Hippocampal formation (tissue), 2 donors: ENCODE measurements around the gene MEF2A.

ENCODE experiments used
- DNase-seq, 2 donors: peaks; one replicate each; lab custom pipeline; 2025; lab: John Stamatoyannopoulos, UW

The MEF2A gene

DNA sequence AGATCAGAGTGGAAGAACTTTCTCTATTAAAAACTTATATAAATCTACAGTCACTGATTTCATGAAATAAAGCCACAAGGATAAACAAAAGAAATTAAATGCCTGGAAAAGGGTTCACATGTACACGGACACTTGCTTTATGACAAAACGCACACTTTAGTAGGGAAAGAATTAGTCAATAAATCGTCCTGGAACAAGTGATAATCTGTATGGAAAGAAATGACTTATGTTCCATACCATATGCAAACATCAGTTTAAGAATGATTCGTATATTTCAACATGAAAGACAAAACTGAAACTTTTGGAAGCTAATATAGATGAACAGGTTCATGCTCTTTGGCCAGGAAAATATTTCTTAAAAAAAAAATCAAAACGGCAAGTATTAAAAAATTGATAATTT, 40.2 kb downstream of the MEF2A start:
- DNase-seq, result no peak

DNA sequence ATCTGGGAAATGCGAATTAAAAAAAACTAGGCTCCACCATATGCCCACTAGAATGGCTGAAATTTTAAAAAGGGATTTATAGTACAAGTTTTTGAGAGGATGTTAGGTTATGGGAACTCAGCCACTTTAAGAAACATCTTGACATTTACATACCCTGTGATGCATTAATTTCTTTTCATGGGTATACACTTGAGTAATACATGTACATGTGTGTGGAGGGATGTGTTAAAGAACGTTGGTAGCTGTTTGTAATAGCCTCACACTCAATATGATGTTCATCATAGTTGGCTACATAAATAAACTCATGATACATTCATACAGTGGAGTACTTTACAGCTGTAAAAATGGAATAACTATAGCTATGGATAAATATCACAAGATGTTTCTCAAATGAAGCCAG, 40.9 kb downstream of the MEF2A start:
- no peak for DNase-seq

DNA sequence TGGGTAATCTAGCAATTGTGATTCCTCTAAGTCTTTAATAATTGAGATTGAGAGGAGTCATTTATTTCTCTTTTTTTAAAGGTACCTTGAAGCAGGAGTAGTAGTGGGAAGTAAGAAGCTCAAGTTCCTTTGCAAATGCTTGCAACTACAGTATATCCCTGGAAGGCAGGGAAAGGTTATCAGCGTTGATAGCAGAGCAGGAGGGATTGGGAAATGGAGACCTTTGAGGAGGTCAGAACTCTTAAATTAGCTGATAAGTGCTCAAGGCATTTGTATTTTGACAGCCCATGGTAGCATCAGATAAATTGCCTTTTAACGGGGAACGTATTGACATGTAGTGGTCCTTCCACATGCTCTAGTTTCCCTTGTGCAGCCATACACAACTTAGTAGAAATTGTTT, 47.7 kb downstream of the MEF2A start:
- no peak for DNase-seq

DNA sequence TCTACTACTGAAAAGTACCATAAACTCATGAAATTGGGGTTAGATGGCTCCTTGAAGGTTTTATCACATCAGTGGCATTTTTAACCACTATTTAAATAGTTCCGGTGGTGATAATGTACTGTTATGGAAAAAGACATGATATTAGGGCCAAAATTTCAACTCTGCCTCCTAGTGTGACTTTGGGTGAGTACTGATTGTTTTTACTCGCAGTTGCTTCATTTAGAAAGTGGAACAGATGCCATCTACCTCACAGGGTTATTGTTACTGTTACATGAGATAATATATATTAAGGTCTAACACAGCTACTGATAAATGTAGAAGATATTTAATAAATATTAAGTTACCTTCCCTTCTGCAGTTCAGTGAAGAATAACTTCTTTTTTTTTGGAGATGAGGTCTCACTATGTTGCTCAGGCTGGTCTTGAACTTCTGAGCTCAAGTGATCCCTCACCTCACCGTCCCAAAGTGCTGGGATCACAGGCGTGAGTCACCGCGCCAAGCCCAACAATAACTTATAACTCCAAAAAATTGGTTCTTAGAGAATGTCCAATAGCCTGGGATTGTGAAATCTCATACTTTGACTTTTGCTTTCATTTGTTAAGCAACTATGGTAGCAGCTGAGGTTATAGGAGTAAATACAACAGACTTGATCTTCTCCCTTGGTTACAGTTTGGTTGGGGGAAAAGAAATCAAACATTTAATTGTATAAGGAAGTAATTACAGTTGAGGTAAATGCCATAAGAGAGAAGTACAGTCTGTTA, 48.3 kb downstream of the MEF2A start:
- no peak for DNase-seq

DNA sequence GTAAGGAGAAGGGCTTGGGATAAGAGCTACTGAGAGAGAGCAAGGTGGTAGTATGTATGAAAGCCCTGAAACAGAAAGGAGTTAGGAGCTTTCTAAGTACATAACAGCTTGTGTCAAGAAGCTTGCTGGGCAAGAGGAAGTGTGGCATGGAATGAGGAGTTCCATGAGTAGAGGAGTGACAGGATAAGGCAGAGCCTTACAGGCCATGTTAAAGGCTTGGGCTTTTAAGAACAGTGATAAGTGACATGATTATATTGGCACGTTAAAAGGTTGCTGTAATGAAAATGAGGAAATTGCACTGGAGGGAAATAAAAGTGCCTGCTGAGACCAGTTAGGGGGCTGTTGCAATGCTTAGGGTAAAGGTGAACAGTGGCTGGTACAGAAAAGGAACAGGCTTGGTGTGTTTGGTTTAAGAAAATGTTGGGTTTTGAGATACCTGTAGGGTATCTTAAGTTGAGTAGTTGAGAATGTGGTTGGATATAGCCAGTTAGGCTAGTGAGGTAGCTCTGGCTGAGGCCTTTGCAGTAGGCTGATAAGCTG, 49.0 kb downstream of the MEF2A start:
- DNase-seq, result no peak

DNA sequence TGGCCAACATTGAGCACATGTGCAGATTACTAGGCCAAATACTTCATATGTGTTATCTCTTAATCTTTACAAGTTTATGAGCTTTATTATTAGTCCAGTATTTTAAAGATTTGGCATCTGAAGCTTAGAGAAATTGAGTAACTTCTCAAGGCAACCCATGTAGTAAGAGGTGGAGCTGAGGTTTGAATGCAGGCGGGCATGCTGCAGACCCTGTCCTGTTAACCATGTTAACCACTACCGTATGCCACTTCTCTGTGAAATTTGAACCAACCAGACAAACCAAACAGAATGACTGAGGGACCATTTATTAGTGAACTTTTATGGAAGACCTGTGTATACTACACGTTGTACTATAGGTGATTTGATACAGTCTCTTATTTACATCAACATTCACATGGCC, 49.7 kb downstream of the MEF2A start:
- no peak for DNase-seq

DNA sequence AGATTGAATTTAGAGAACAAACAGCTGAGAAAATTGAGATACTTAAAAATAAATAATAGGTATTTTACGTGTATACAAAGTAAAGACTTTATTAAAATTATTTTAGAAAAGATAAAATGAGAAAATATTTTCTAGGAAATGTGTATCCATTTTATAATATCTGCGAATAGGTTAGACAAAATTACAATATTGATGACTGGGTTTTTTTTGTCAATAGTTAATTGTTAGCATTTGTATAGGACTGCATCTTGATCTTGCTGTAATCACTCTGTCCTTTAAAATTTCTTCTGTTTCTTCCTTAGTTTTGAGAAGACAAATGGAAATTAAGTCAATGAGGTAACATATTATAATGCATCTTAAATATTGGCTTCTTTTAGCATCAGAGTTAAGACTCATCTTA, 50.3 kb downstream of the MEF2A start:
- DNase-seq, result no peak

DNA sequence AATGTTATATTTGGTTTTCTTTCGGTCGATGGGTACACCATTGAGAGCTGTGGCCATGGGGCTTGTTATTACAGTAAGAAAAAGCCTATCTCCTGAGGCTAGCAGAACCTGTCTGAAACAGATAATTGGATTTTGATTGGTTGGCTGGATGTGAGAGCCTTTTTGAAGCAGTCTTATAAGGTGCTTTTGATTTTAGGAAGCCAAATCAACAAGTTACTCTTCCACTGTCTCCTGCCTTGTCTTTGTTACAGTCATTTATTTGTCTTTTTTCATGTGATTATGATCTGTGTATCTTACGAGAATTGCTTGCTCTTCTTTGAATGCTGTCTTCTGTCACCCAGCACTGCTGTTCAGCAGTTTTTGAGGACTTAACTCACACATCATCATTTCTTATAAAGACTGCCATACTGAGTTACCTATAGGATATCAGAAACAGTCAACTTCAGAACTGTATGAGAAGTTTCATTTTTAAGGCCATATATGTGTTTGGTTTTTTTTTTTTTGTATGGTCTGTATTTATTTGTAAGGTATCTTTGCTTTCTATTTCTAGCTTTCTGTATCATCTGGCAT, 51.1 kb downstream of the MEF2A start:
- DNase-seq, result no peak

DNA sequence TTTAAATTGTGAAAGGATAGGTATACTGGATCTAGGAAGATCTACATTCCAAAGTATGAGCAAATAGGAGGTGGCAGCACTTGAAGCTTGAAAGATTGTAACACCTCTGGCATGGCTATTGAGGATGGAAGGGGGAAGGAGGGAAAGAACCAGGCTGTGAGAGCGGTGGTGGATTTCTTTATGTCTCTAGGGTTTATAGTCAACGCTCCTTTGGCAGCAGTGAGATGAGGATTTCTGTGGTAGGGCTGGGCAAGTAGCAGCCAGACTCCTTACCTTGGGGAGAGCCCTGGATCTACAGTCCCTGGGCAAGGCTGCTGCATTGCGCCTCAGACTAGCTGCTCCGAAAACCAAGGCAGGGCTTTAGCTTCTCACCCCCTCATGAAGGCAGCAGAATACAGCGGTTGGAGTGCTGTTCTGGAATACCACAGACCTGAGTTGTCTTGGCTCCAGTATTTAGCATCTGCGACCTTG, 53.2 kb downstream of the MEF2A start:
- DNase-seq, result no peak

DNA sequence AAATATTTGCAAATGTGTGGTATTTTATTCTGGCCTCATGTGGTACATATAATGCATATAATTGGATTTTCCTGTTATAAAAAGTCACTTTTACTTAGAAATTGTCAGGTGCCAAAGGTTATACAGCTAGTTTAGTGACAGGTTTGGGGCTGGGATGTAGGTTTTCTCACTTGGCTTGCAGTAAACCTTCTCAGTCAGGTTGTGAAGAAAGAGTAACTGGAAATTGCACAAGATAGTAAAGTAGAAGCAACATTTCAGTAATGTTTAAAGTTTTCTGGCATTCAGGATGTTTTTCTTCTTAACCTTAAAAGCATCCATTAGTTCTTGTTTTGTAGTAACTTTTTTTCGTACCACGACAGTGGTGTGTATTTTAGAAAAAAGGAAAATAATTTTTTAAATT, 53.9 kb downstream of the MEF2A start:
- no peak for DNase-seq

DNA sequence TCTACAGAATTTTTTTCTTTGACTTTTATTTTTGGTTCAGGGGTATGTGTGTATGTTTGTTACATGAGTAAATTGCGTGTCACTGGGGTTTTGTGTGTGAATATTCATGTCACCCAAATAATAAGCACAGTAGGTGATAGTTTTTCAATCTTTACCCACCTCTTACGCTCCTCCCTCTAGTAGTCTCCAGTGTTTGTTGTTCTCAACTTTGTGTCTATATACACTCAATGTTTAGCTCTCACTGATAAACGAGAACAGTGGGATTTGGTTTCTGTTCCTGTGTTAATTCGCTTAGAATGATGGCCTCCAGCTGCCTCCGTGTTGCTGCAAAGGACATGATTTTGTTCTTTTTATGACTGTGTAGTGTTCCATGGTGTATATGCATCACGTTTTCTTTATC, 54.4 kb downstream of the MEF2A start:
- no peak for DNase-seq

DNA sequence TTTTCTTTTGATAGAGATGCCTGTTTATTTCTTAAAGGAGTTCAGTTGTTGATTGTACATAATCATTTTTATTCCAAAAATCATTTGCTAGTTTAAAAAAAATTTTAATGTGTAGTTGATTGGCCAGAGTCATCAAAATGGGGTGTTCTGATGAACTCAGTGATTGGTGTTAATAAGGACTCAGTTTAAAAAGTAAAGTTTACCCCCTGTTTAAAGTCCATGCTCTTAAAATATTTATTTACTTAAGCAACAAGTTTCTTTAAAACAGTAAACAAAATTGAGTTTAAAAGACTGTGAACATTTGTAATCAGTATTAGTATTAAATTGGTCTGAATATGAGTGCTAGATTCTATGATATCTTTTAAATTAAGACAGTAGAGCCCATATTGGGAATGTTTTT, 56.0 kb downstream of the MEF2A start:
- DNase-seq, result no peak

DNA sequence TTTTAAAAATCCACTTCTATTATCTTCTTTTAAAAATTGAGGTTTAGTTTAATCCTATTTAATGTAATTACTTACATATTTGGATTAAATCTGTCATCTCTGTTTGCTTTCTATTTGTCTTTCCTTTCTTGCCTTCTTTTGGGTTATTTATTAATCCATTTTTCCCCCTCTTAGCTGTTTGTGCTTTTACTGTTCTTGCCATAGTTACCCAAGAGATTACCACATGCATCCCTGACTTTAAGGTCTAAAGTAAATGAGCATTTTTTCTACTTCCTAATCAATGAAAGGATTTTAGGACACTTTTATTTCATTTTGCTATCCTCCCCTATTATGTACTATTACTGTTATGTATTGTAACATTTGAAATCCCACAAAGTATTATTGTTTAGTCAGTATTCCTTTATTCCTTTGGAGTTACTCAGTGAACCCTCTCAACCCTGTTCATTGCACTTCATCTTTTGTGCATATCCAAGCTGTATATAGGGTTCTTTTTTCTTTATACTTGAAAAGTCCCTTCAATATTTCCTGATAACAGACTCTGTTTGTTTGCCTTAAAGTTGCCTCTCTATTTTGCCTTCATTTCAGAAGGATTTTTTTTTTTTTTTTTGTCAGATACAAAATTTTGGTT, 62.7 kb downstream of the MEF2A start:
- no peak for DNase-seq

DNA sequence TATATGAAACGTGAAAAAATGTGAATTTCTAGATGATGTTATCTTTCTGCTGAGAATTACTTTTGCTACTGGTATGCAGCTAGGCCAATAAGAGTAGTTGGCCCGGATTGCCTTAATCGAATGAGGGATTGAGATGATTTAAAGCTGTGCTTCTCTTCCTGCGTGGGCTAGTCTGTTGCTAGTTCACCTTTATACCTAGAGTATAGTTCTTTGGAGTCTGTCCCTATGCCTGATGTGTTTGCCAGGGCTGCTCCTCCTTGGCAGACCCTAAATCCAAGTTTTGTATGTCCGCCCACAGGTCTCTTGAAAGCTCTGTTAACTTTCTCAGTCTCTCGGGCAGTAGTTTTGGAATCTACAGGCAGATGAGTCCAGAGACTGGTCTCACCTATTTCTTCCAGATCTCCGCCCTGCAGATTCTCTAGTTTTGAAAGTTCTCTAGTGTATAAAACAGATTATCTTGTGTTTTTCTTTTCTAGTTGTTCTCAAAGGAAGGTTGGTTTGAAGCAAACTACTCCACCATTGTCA, 64.9 kb downstream of the MEF2A start:
- DNase-seq, result no peak

DNA sequence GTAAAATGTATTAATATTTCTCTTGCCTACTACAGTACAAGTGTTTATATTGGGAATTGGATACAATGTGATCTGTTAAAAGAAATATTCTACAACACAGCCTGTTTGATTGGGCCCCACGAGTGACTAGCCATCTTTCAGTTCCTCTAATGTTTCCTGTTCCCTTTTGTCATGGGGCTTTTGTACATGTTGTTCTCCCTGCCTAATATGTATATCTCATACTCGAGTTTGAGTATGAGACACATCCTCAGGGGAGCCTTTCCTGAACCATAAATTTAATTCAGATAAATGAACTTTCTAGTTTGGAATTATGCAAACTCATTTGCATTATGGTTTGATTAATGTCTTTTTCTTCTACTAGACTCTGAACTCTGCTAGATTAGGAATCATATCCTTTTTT, 65.5 kb downstream of the MEF2A start:
- DNase-seq, result no peak

DNA sequence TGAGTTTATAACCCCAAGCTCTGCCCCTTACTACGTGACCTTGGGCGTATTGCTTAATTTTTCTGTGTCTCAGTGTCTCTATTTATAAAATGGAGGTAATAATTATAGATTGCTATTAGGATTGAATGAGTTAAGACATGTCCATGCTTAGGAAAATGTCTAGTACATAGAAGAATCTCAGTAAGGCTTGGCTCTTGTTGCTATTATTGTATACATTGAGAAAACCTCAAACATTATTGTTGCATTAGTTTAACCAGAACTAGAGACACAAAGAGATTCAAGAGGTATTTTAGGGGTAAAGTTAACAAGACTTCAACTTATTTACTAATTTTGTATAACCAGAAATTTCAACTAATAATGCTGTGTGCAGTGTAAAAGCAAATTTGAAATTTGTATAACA, 66.7 kb downstream of the MEF2A start:
- no peak for DNase-seq

DNA sequence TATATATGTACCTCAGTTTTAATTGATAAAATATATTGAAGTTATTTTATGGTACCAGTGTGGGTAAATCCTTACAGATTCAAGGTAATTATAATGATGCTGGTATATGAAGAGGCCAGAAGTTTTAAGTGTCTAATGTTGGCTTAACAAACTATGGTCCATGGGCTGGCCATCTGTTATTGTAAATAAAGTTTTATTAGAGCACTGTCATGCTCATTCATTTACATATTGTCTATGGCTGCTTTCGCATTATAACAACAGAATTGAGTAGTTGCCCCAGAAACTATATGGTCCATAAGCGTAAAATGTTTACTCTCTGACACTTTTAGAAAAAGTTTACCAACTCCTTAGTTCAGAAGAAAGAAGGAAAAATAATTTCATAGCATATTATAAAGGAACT, 67.9 kb downstream of the MEF2A start:
- DNase-seq, result no peak

DNA sequence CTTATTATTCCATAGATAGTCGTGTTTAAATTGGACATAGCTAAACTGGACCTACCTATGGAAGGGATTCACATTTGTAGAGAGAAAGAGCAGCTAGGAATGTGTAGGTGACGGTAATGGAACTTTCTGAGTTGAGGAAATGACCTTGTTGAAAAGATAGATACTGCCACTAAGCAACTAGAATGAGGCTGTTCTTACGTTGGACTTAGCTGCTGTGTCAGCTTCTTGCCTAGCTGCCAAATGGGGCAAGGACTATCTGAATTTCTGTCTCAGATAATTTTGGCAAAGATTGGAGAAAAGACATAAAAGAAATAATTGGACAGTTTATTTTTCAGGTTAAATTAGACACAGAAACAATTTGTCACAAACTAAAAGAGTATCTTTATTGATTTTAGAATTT, 68.8 kb downstream of the MEF2A start:
- no peak for DNase-seq

DNA sequence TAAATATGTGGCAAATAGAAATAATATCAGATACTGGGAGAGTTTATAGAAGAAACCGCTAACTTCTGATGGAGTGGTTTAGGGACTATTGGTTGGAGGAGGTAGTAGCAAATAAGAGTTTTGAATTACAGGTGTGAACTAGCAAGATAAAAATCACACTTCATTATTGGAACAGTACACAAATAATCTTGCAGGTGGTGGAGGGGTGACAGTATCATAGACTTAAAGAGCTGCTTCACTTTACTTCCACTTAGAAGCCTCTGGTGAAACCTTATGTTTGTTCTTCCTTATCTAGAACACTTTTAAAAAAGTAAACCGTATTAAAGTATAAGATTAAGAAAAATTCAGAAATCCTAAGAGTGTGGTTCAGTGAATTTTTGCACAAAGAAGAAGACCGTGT, 69.4 kb downstream of the MEF2A start:
- DNase-seq, result no peak

DNA sequence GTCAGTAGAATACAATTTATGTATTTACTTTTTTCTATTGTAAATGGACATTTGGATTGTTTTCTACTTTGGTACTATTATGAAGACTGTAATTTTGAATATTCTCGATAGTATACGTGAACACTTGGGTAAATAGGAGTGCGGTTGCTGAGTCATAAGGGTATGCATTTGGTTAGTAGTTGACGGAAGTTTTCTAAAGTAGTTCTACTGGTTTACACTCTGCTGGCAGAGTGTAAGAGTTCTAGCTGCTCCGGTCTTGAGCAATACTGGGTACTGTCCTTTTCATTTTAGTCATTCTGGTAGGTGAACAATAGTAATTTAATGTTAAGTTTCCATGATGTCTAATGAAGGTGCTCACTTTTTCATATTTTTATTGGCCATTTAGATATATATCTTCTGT, 70.0 kb downstream of the MEF2A start:
- no peak for DNase-seq

DNA sequence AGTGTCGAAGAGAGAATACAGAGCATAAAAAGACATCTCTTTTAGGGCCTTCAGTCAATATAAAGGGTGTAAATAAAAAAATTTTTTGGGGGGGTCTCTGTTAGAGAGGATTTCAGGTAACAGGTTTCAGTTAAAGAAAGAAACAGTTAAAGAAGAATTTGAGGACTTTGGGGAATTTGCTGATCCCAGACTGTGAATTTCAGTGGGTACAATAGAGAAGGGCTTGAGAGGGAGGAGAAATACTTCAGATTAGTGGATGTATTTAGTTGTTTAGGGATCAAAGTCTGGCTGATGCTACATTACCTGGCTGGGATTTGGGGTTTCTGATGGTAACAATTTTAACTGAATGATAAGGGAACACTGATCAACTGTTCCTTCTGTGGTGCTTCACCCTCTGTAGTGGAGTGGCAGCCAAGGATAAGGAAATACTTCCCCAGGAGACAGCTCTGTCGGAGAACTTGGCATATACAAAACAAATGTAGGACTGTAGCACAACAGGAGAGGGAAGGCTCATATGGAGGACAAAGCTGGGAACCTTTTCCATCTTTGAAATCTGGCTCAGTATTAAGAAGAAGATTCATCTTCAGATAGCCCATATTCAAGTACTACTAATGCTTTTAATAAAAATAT, 79.2 kb downstream of the MEF2A start:
- DNase-seq, result no peak

DNA sequence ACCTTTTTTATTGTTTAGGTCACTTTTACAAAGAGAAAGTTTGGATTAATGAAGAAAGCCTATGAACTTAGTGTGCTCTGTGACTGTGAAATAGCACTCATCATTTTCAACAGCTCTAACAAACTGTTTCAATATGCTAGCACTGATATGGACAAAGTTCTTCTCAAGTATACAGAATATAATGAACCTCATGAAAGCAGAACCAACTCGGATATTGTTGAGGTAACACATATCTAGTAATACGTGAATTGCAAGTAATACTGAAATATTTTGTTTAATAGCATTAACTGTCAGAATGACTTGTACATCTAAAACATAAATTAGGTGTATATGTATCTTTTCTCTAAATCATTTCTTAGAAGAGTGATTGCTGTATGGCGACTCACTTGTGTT, 79.8 kb downstream of the MEF2A start:
- DNase-seq, result no peak

DNA sequence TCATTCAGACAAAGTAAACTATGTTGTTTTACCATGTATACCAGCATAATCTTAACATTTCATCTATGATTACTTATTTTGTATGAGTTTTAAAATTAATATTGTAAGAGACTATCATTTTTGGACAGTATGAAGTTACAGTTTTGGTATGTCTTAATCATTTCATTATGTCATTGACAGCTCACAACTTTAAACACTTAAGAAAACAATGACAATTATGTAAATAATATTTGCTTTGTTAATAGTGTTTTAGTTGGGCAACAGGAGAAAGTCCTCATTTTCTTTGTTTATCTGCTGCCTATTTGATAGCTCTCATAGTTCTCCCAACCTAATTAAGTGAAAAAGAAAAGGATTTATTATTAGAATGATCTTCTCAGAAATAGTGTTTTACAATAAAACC, 80.2 kb downstream of the MEF2A start:
- DNase-seq, result no peak
